Rectal smooth muscle tissue (tissue), 1 donor: ENCODE data around the gene SLC35F3.

Experiments
- H3K27ac ChIP-seq: one replicate; pipeline ENCODE4 v1.7.0; 2013; ENCODE audit warnings: low read depth, low read length, inconsistent platforms
- H3K27me3 ChIP-seq: one replicate; pipeline ENCODE4 v1.7.0; 2013; ENCODE audit warnings: low read length; ENCODE audit not compliant: control insufficient read depth, insufficient read depth
- H3K36me3 ChIP-seq: one replicate; pipeline ENCODE4 v1.7.0; 2013; ENCODE audit warnings: low read length; ENCODE audit not compliant: control insufficient read depth, insufficient read depth
- H3K4me1 ChIP-seq: one replicate; pipeline ENCODE4 v1.7.0; 2013; ENCODE audit warnings: low read length; ENCODE audit not compliant: control insufficient read depth, insufficient read depth
- H3K4me3 ChIP-seq: one replicate; pipeline ENCODE4 v1.7.0; 2013; ENCODE audit warnings: low read length
- H3K9ac ChIP-seq: one replicate; pipeline ENCODE4 v1.7.0; 2013; ENCODE audit warnings: low read length

Gene SLC35F3

DNA sequence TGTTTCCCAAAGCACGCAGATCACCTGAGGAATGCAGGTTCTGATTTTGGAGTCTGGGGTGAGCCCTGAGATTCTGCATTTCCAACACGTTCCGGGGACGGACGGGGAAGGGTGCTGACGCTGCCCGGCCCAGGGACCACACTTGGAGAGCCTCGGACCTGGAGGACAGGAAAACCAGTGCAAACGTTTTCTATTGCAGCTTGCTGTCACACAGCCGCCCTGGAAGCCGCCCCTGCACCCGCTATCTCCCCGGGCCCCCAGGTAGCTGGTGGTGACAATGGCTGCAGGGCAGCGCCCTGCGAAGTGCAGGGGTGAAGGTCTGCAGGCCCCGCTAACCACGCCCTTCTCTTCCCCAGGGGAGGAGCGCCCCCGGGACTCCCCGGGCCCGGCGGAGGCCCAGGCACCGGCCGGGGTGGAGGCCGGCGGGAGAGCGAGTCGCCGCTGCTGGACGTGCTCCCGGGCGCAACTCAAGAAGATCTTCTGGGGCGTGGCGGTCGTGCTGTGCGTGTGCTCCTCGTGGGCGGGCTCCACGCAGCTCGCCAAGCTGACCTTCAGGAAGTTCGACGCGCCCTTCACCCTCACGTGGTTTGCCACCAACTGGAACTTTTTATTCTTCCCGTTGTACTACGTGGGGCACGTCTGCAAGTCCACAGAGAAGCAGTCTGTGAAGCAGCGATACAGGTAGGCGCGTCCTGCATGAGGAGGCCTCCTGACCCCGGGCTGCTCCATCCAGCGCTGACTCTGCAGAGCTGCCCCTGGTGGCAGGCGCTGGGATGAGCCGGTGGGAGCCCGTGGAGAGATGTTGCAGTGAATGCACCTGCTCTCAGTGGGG is 326.8 kb downstream of the SLC35F3 start:
- Histone ChIP-seq H3K9ac (no peak overlapping the region), H3K4me3 (no peak overlapping the region), H3K36me3 (no peaks in the 10 kb centered on the region), H3K4me1 (no peaks in the 10 kb centered on the region), H3K27me3 (no peaks in the 10 kb centered on the region), H3K27ac (no peak overlapping the region)

DNA sequence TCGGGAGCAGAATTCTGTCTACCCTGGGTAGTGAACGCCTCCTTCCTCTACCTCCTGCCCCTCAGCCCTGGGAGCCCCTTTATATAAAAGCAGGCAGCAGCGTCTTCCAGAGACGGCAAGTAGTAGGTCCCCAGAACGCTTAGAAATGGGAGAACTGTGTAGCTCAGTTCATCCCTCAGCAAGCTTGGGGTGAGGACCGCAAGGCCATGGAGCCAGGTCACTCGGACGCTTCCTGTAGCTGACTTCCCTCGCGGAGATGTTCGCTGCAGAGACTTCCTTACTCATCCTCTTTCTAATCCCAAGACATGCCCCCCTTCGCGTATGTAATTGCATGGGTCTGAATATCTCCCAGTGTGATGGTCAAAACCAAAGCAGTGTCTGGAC is 327.4 kb downstream of the SLC35F3 start:
- no peaks in the 10 kb centered on the region for H3K4me1 ChIP-seq
- no peak overlapping the region for H3K4me3 ChIP-seq
- H3K27me3 ChIP-seq: no peaks in the 10 kb centered on the region
- H3K36me3 ChIP-seq: no peaks in the 10 kb centered on the region
- no peak overlapping the region for H3K9ac ChIP-seq
- H3K27ac ChIP-seq: no peak overlapping the region

DNA sequence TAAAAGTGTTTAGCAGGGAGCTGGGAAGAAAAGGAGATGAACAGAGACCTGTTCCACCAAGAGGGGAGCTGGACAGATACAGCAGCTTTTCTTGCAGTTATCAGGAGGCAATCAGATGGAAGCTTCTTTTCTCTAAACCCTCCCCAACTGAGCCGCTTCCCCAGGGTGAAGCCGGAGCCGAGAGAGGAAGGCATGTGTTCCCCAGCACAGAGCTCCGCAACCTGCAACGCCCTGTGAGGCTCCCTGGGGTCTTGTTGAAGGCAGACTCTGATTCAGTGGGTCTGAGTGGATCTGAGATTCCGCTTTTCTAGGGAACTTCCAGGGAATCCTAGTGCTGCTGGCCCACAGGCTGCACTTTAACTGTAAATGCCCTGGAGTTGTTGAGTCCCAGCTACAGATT is 329.7 kb downstream of the SLC35F3 start:
- H3K27ac ChIP-seq: no peak overlapping the region
- H3K4me1 ChIP-seq: no peaks in the 10 kb centered on the region
- no peak overlapping the region for H3K4me3 ChIP-seq
- no peak overlapping the region for H3K9ac ChIP-seq
- H3K36me3 ChIP-seq: no peaks in the 10 kb centered on the region
- H3K27me3 ChIP-seq: no peaks in the 10 kb centered on the region

DNA sequence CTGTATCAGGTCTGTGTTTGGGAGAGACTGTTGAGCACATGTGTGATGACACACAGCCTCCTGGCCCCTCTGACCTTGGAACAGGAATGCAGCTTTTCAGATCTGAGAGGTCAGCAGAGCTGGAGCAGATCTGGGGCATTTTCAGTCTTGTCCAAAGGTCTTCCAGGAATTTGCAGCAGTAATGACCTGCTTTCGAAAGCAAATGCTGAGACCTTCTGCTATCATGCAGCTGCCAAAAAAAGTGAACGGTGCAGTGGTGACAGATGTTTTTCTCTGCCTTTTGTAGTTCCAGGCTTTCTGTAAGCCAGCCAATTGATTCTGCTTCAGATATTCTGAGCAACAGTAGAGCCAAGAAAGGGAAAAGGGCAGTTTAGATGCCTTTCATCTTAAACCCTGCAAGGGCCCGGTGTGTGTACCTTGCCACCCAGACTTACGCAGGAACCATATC is 331.0 kb downstream of the SLC35F3 start:
- no peaks in the 10 kb centered on the region for H3K4me1 ChIP-seq
- H3K27ac ChIP-seq: no peak overlapping the region
- H3K4me3 ChIP-seq: no peak overlapping the region
- H3K36me3 ChIP-seq: no peaks in the 10 kb centered on the region
- H3K9ac ChIP-seq: no peak overlapping the region
- no peaks in the 10 kb centered on the region for H3K27me3 ChIP-seq

DNA sequence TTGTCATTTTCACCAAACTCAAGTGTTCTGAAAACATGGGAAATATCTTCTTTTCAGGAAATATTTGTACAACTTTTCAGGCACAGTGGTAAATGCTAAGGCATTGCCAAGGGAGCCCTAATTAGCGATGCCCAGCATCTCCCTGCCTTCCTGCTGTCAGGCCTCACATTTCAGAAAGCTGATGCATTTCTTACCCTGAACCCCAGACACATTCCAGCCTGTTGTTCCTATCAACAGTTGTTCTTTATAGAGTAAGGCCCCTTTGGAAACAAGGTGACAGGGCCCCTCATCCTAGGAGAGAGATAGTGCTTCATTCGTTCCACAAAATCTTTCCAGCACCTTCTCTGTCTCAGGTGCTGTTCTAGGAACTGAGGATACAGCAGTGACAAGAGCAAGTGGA is 332.9 kb downstream of the SLC35F3 start:
- Histone ChIP-seq H3K4me3 (no peak overlapping the region), H3K27me3 (no peaks in the 10 kb centered on the region), H3K4me1 (no peaks in the 10 kb centered on the region), H3K36me3 (no peaks in the 10 kb centered on the region), H3K9ac (no peak overlapping the region), H3K27ac (no peak overlapping the region)

DNA sequence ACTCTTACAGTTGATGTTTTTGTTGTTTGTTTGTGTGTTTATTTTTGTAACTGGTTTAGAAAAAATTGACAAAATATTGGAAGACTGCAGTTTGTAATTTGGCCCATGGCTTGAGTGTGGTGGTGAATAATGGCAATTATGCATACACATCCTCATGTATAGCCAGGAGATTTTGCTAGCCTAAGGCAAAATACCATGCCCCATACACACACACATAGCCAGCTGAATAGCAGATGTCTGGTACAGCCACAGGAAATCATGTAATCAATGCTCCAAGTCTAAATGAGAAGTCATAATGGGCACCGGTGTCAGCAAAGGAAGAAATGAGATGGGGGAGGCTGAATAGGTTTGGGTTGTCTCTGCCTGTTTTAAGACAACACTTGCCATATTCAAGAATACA is 333.6 kb downstream of the SLC35F3 start:
- H3K4me3 ChIP-seq: no peak overlapping the region
- no peak overlapping the region for H3K27ac ChIP-seq
- no peaks in the 10 kb centered on the region for H3K36me3 ChIP-seq
- no peak overlapping the region for H3K9ac ChIP-seq
- H3K4me1 ChIP-seq: no peaks in the 10 kb centered on the region
- H3K27me3 ChIP-seq: no peaks in the 10 kb centered on the region

DNA sequence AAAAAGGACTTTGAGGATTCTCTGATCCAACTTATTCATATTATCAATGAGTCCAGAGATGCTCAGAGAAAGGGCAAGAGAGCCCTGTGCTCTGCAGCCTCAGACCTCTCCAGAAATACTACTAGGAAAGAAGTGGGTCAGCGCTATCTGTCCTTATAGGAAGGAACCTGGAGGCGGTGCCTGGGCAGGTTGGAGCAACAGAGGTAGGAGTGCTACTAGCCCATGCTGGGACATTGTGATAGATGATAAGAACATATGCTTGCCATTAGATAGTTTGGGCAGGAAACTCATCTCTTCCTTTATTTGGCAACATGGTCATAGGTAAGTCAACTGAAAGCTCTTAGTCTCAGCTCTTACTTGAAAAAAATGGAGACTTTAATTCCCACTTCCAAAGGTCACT is 335.0 kb downstream of the SLC35F3 start:
- H3K4me3 ChIP-seq: no peak overlapping the region
- no peak overlapping the region for H3K27ac ChIP-seq
- no peaks in the 10 kb centered on the region for H3K4me1 ChIP-seq
- H3K27me3 ChIP-seq: no peaks in the 10 kb centered on the region
- H3K9ac ChIP-seq: no peak overlapping the region
- H3K36me3 ChIP-seq: no peaks in the 10 kb centered on the region

DNA sequence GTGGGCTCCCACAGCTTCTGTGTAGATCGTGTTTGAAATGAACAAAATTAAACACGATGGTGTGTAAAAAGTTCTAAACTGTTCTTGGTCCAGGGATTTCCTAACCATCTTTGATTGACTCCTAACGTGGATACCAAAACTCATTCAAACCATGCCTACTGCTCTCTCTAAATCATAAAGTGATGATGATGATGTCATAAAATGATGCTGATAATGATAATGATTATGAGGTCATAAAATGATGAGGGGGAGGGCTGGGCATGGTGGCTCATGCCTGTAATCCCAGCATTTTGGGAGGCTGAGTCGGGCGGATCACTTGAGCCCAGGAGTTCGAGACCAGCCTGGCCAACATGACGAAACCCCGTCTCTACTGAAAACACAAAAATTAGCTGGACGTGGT is 335.5 kb downstream of the SLC35F3 start:
- Histone ChIP-seq H3K4me3 (no peak overlapping the region), H3K27me3 (no peaks in the 10 kb centered on the region), H3K36me3 (no peaks in the 10 kb centered on the region), H3K4me1 (no peaks in the 10 kb centered on the region), H3K27ac (no peak overlapping the region), H3K9ac (no peak overlapping the region)

DNA sequence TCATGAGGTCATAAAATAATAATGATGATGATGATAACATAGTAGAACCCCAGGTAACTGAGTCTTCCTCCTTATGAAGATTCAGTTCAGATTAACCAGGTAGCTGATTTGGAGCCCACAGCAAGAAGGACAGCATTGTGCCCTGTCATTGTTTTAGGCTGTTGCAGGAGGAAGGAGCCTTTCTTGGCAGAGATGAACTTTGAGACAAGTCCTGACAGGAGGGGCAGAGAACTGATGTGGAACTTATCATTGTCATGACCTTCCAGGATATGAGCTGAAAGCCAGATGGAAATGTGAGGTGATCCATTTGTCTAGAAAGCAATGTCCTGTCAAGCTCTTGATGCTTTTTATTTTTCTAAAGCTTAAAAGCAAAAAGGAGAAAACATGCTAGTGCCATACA is 336.2 kb downstream of the SLC35F3 start:
- H3K27ac ChIP-seq: no peak overlapping the region
- no peak overlapping the region for H3K4me3 ChIP-seq
- no peaks in the 10 kb centered on the region for H3K4me1 ChIP-seq
- H3K27me3 ChIP-seq: no peaks in the 10 kb centered on the region
- H3K36me3 ChIP-seq: no peaks in the 10 kb centered on the region
- no peak overlapping the region for H3K9ac ChIP-seq

DNA sequence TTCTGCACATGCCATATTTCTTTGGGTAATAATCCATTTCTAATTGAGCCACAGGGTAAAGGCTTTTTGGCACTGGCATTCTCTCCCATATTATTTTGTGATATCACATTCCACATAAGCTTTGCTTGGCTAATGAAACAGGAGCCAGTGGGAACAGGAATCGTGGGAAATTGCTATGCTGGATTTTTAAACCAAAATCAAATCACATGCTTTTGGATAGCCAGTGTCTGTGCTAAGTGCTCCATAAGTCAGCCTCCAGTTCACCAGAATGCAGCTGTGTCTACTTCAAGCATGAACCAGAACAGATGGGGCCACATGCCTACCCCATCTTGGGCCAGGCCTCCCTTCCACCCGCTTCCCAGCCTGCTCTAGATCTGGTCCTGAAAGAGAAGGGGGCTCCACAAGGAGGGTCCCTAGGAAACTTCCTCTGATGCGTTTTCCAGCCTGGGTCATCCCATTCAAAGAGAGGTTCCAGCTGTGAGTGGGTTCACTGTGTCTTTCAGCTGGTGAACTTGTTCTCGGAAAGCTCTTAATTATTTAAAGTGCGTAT is 337.5 kb downstream of the SLC35F3 start:
- H3K27me3 ChIP-seq: no peaks in the 10 kb centered on the region
- H3K36me3 ChIP-seq: no peaks in the 10 kb centered on the region
- H3K27ac ChIP-seq: no peak overlapping the region

DNA sequence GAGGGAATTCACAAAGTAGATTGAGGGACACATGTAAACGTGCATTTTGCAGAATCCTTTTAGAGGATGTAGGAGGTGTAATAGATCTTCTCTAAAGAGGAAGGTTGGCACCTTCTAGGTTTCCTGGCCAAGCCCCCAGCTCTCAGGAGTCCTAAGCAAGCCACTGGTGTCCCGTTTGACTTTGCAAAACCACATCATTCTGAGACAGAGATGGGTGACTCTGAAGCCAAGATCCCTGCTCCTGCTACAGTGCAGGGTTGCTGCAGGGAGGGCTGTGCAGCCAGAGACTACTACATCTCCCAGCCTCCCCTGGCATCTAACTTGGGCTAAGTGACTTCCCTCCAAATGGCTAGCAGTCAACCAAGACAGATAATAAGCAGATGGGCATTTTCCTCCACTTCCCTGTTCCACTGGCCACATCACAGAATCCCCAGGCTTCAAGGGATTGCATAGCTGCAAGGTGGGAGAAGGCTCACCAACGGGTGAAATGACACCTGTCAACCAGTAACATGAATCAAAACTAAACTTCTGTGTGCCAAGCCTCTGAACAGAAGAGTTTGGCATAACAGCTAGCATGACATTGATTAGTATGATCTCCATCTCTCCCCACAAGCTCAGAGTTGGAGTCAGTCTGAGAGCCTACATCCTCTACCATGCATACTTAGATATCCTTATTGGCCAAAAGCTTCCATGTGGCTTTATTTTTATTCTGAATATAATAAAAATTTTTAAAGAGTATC is 339.2 kb downstream of the SLC35F3 start:
- no peak overlapping the region for H3K27ac ChIP-seq
- no peak overlapping the region for H3K9ac ChIP-seq
- H3K36me3 ChIP-seq: no peaks in the 10 kb centered on the region
- no peak overlapping the region for H3K4me3 ChIP-seq
- no peaks in the 10 kb centered on the region for H3K27me3 ChIP-seq
- no peaks in the 10 kb centered on the region for H3K4me1 ChIP-seq

More for the DNA sequence above, 337.5 kb downstream of the SLC35F3 start:
- H3K4me3 ChIP-seq: no peak overlapping the region
- no peaks in the 10 kb centered on the region for H3K4me1 ChIP-seq
- no peak overlapping the region for H3K9ac ChIP-seq

DNA sequence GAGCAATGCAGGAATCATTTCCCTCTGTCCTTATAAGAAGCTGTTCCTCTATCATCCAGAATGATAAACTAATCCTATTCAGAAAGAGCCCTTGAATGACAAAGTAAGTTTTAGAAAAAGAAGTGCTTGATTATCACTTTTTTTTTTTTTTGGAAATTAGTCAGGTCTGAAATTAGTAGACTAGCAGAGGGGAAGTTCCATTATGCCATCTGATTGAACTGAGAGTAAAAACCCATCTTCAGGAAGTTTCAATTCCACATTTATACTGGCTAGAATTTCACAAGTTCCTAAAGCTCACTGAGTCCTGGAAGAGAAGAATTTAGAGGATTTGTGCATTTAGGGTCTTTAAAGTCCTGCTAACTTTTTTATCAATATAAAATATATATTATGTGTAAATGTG is 340.0 kb downstream of the SLC35F3 start:
- no peak overlapping the region for H3K27ac ChIP-seq

More for the DNA sequence above, 340.0 kb downstream of the SLC35F3 start:
- H3K9ac ChIP-seq: no peak overlapping the region
- H3K36me3 ChIP-seq: no peaks in the 10 kb centered on the region
- H3K4me3 ChIP-seq: no peak overlapping the region
- H3K27me3 ChIP-seq: no peaks in the 10 kb centered on the region
- H3K4me1 ChIP-seq: no peaks in the 10 kb centered on the region
